ENCODE measurements around the gene ZNF750.

- TF ChIP-seq CTCF (IDR thresholded peaks at IDR 0.05; ENCODE audit: insufficient read depth, low read length) (no peak), POLR2AphosphoS5 (IDR thresholded peaks at IDR 0.05; ENCODE audit: low read depth) (no peak)
Measured at GRCh38 chr17:82780971-82781893, 58.6 kb downstream of the ZNF750 start.

Measured in HL-60 (cell line).